Astrocyte (in vitro differentiated cells and primary cell): Measurements from ENCODE around the gene IKZF2.

Experiments used
- EZH2 ChIP-seq: IDR thresholded peaks from 2 replicates; pipeline ENCODE4 v1.6.1; 2012; ENCODE audit warnings: mild to moderate bottlenecking, low read length, inconsistent platforms; ENCODE audit not compliant: insufficient read depth
- TF ChIP-seq, protein P1 (sequence below): IDR thresholded peaks from 2 replicates; pipeline ENCODE4 v1.5.1; 2011; ENCODE audit warnings: low read depth, mild to moderate bottlenecking, inconsistent platforms, low read length, moderate library complexity; ENCODE audit not compliant: insufficient read depth

DNA sequence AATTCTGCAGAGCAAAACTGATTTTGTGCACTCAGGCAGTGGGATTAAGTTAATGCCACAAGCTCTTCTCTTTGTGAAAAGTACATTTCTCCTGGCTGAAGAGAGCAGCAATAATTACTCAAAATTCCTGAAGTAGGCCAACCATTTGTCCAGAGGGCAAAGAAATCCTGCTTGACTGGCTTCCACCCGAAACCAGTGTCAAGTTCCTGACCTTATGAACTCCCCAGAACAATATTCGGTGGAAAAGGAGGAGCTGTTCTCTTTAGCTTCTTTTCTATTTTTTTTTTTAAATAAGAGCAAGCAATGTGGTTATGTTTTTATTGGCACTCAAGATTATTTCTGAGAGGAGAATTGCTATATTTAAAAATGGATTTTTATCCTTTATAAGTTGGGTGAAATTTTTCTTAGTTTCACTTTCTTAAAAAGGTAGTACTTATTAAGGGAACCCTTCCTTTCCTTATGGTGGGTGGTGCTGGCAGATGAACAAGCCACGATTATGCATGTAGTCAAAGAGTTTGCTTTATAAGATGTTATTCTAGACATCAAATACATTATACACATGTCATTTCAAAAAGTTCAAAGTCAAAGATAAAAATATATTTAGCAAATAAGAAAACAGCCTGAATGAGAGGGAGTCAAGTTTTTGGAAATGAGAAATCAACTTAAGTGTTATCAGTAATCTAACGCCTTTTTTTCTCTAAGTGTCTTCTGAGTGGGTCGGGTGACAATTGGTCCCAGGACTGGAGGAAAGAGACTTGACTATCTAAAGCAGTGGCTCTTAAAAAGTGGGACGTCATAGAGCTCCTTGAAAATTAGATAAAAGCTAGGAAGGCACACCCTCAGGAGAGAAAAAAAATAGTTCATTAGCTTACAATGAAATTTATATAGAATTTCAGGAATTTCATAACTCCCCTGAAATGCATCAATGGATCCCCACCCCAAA, 194.5 kb downstream of the IKZF2 start:
- TF ChIP-seq, protein P1, sequence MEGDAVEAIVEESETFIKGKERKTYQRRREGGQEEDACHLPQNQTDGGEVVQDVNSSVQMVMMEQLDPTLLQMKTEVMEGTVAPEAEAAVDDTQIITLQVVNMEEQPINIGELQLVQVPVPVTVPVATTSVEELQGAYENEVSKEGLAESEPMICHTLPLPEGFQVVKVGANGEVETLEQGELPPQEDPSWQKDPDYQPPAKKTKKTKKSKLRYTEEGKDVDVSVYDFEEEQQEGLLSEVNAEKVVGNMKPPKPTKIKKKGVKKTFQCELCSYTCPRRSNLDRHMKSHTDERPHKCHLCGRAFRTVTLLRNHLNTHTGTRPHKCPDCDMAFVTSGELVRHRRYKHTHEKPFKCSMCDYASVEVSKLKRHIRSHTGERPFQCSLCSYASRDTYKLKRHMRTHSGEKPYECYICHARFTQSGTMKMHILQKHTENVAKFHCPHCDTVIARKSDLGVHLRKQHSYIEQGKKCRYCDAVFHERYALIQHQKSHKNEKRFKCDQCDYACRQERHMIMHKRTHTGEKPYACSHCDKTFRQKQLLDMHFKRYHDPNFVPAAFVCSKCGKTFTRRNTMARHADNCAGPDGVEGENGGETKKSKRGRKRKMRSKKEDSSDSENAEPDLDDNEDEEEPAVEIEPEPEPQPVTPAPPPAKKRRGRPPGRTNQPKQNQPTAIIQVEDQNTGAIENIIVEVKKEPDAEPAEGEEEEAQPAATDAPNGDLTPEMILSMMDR: no peak
- TF ChIP-seq EZH2: no peak
